Astrocyte of the hippocampus (primary cell): ENCODE results near the gene ABL1.
A peak's percentile ranks its signal among the peaks of the same experiment; 100 is the strongest.
"Not testable (repeated sequence)": the region's sequence is repeated elsewhere in the genome, so short reads cannot be mapped to it uniquely, and the experiment has no call there.

ENCODE experiments used
- DNase-seq: peaks from one replicate; pipeline ENCODE4 v3.0.0; 2011; ENCODE audit warnings: low read depth, low spot score

The ABL1 gene

DNA sequence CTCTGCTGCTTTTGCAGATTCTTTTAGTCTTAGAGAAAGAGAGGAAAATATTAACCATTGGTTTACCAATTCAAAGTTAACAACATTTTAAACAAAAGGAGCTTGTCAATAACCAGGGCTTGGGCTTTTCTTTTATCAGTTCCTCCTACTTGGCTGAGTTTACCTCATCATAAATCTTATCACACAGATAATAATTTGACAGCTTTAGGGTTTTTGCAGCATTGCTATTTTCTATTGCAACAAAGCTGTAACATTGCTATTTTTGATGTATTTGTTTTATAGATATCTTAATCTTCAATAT lies 9.8 kb upstream of the ABL1 start:
- no peak for DNase-seq

GRCh38 chr9:130825809-130826208 lies 9.2 kb upstream of the ABL1 start:
- DNase-seq: no peak

DNA sequence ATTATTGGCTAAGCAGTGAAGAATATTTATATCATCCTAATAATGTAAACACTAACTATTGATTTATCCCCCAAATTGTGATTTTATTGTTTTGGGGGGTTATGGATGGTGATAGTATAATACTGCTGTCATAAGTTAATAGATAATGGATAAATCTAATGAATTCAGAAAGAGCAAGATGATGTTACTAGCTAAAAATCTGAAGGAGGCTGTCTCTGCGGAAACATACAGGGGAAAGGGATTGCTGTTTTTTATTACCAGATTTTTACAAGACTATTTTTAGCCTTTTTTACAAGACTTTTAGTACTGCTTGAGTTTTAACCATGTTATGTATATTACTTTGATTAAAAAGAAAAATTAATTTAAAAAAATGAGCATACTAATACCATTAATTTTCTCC lies 5.3 kb upstream of the ABL1 start:
- no peak for DNase-seq

GRCh38 chr9:130830231-130830760 lies 4.8 kb upstream of the ABL1 start:
- no peak for DNase-seq

GRCh38 chr9:130831077-130831476 lies 4.0 kb upstream of the ABL1 start:
- no peak for DNase-seq

- DNase-seq: no peak
Measured at GRCh38 chr9:130833031-130833990, 1.7 kb upstream of the ABL1 start.

DNA sequence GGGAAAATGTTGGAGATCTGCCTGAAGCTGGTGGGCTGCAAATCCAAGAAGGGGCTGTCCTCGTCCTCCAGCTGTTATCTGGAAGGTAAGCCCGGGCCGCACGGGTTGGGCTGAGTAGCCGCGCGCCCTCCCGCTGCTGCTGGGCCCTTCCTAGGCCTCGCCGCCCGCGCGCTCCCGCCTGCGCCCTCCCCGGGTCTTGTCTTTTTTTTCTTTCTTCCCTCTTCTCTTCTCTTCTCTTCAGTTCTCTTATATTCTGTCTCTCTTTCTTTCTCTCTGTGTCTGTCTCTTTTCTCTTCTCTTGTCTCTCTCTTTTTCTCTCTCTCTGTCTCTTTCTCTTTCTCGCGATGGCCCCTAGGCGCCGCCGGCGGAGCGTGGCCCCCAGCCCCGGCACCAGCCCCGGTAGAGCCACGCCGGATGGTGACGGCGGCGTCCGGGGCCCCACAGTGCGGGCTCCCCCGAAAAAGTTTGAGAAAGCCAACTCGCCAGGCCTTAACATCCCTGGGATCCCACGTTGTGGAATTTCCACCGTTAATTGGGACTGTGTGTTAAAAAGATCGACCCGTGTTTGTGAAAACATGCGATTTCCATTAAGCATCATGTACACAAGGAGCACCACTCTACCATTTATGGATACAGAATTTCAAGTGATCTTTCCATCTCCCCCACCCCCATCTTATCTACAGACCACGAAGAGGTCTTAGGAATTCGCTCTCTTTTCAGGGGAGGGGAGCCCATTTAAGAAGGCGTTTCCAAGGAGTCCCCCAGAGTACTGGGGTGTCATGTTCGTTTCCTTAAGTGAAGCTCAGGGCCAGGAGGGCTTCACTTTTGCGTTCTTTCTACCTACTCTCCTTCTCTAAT lies 616 bp downstream of the ABL1 start:
- DNase-seq: peak; percentile 70

DNA sequence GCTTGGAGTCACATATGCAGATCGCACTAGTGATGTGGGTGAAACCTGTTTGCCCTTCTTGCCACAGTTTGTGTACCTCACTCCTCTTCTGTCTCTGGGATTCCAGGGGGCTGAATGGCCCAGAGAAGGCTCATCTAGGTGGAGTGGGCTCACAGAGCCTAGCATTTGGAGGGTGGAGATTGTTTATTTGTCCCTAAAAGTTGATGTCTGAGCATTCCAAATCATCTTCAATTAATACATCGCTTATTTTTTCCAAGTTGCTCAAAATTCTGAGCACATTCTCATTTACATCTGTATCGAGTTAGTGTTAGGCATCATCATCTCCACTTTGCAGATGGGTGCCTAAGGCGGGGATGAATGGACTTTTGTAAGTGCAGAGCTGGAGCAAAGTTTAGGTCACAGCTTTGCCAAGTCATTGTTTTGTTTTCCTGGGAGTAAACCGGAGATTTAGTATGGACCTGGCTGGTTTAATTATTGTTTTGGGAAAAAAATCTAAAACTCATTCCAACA lies 2.0 kb downstream of the ABL1 start:
- DNase-seq: peak; percentile 34

DNA sequence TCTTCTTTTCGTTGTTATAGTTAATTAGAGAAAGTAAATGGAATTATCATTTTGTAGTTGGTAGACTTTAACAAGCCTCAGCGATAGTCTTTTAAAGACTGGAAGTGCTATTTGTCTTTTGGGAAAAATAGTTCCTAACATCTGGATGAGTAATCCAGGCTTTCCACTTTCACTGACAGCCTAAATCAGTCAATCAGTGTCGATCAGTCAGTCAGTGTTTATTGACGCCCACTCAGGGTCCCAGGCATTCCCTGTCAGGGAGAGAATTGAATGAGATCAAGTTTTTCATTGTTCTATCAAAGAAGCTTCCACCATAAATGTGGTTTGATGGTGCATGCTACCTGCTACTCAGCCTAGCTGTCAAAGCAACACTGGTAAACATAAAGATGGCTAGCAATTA lies 2.6 kb downstream of the ABL1 start:
- DNase-seq: no peak

DNA sequence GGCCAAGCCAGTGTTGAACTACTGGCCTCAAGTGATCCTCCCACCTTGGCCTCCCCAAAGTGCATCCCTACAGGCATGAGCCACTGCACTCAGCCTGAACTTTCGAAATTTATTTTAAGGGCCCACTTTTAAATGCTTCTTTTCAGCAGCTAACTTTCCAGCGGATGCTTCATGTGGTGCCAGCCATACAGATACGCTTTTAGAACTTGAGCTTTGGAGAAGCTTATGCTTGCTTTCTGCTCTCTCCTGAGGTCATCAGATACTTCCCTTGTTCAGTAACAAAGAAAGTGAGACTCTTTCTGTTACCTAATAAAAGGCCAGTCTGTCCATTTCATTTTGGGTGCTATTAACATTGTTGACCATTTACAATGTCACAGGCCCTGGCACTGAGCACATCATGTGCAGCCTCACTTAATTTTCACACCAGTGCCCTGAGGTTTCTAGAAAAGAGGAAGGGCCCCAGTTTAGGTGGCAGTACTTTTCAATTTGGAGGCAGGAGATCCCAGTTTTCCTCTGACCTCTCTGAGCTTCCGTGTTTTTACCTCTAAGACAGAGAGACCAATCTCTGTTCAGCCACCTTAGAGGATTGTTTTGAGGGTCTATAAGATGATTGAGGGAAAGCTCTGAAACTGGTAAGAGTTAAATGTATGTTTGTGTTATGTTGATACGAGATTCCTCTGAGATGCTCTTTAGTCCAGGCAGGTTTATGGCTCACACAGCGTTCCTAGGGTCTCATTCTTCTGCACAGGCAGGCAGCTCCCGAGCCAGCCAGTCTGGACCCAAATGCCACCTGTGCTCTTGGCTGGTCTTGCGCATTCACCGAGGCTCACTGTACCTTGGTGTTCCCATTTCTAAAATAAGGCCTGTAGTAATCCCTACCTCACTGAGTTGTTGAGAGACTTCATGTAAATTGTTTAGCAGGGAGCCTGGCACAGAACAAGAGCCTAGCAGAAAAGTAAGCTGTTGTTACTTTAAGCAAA lies 4.4 kb downstream of the ABL1 start:
- DNase-seq: no peak

DNA sequence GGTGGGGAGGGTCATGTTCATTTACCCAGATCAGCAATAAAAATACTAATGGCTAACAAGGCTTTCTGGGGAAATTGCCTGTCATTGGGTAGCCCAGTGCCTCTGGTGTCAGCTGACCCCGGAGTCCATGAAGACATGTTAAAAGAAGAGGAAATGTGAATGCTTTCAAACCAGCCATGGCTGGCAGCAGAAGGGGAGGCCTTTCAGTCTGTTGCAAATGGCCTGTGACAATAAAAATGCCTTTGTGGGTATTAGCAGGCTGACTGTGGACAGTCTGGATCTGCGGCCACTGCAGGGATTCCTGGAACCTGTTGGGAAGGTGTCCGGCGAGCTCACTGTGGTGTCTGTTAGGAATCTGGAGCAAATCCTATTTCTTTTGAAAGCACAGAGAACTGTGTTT lies 7.5 kb downstream of the ABL1 start:
- DNase-seq: no peak

DNA sequence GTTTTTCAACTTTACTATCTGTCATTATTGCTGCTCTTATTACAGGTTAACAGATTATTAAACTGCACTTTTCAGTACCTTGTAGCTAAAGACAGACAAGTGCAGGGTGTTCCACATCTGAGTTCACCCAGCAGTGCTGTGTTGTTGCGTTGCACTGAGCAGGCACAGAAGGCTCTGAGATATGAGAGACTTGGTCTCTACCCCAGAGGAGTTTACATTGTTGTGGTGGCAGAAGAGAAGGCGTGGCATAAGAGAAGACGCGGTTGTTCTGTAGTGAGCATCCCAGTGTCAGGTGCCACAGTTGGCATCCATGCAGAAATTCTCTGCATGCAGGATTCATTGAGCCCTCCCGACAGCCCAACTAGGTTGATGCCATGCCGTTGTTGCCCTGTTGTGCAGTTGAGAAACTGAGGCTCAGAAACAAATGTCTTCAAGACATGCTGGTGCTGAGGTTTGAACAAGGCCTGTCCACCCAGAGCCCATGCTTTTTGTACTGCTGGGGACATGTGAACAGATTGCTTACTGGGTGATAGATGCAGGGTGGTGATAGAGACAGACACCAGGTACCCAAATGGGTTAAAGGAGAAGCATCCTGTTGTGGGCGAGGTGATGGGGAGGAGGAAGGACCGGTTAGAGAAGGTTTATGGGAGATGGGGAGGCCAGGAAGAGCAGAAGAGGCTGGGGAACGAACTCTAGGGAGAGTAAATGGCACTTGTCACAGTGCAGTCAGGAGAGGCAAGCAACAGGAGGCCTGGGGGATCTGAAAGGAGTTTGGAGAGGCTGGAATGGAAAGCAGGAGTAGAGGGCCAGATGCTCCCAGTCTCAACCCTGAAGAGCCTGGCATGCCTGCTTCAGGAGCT lies 8.2 kb downstream of the ABL1 start:
- DNase-seq: no peak

- DNase-seq: no peak
Measured at GRCh38 chr9:130844044-130844451, 9.0 kb downstream of the ABL1 start.

- no peak for DNase-seq
Measured at GRCh38 chr9:130845254-130845653, 10.2 kb downstream of the ABL1 start.

DNA sequence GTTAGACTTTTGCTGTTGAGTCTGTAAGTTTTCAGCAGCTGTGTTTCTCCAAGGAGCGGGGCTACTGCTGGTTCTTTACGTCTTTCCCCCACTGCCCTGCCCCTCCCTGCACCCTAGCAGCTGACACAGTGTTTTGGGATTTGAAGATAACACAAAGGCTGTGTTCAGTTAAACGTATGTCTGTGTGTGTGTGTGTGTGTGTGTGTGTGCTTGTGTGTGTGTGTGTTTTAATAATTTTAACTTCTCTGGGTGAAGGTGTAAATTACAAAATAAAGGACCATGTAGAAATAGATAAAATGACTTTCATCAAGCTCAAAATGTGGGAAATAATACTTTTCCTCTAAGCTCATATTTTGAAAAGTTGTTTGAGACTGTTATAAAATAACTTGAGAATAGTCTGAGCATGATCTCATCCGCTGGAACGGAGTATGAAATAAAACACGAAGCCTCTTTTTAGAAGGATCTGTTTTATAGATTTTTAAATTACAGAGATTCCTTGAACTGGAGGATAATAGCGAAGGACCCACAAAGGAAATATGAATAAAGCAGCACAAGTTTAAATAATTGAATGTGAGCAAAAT lies 10.9 kb downstream of the ABL1 start:
- peak; percentile 71 for DNase-seq

DNA sequence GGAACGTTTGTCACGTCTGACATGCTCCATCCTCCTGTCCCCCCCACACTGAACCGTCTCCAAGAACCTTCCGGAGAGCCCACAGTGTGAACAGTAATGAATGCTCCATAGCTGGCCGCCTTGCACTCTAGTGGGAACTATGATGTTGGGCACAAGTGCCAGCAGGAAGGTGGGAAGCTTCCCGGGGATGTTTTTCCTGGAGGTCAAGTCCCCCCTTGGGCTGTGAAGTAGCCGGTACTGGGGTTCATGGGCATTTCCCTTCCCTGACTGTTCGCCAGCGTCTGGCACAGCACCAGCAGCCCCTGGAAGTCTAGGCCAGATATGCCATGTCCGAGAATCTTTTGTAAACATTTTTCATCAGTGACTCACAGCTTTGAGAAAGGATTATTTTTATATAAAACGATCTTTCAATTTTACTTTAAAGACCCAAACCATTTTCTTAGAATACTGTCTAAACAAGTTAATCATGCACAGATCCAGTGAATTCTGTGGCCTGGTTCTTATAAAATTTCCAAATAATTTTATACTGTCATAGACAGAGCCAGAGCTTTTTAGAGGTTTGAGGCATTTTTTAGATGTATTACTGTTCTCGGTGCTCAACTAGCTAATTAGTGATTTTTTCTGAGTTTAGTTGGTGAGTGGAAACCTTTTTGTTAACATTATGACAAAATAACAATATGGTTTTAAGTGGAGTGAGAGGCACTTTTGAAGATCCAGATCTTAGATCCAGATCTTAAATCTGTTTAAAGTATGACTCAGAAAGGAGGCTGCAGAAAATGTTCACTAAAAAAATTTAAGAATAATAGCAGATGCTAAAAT lies 11.6 kb downstream of the ABL1 start:
- DNase-seq: peak; percentile 91

- DNase-seq: peak; percentile 95
Measured at GRCh38 chr9:130847306-130848217, 12.5 kb downstream of the ABL1 start.

DNA sequence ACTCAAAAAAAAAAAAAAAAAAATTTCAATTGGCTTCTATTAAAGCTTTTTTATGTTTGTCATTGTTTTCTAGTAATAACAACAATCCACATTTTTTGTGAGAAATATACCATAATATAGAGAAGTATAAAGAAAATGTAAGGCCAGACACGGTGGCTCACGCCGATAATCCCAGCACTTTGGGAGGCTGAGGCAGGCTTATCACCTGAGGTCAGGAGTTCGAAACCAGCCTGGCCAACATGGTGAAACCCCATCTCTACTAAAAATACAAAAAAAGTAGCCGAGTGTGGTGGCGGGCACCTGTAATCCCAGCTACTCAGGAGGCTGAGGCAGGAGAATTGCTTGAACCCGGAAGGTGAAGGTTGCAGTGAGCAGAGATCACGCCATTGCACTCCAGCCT lies 13.5 kb downstream of the ABL1 start:
- not testable (repeated sequence) for DNase-seq
